Measurements from ENCODE around the gene WNT5A. TPM values are rescaled to one million over a fixed set of nuclear protein-coding genes. Genes with fewer than 3 reads are reported as not detected.

Gene WNT5A
- polyA plus RNA-seq, 2 of the 4 experiments (the other 2 are of a cell fraction): 0.10 to 1.1 TPM

- ATAC-seq: no peak
- Histone ChIP-seq H3K4me3 (no peak overlapping the region), H3K4me1 (no peaks in the 10 kb centered on the region), H3K4me2 (no peak overlapping the region), H3K9me3 (no peaks in the 10 kb centered on the region), H3K27ac (no peak overlapping the region)
- ChIA-PET CTCF (no interaction called here), POLR2A (no interaction called here)
- no peak for DNase-seq (ENCODE audit: low read depth in 1 of 2, low spot score in 1 of 2)
- no peak for TF ChIP-seq NR3C1 (IDR thresholded peaks at IDR 0.05)
- no peak for TF ChIP-seq HMGXB4 (CRISPR knock-in tag; IDR thresholded peaks at IDR 0.05; ENCODE audit: borderline replicate concordance)
- TF ChIP-seq REST (IDR thresholded peaks at IDR 0.05): no peak
- TF ChIP-seq EP300 (IDR thresholded peaks at IDR 0.05): no peak
- TF ChIP-seq NFE2L2 (conservative IDR thresholded peaks at IDR 0.05; ENCODE audit: low read length): no peak
- TF ChIP-seq CHD2 (IDR thresholded peaks at IDR 0.05; ENCODE audit: low read length, partially characterized antibody): no peak
- TF ChIP-seq CBX8 (IDR thresholded peaks at IDR 0.05): no peak
- no peak for TF ChIP-seq RNF2 (IDR thresholded peaks at IDR 0.05; ENCODE audit: borderline replicate concordance, low read depth)
- TF ChIP-seq CHD4 (IDR thresholded peaks at IDR 0.05; ENCODE audit: borderline replicate concordance): no peak
- TF ChIP-seq RARB (CRISPR knock-in tag; IDR thresholded peaks at IDR 0.05): no peak
- TF ChIP-seq RFX5 (IDR thresholded peaks at IDR 0.05): no peak
- TF ChIP-seq HEYL (CRISPR knock-in tag; IDR thresholded peaks at IDR 0.05): no peak
- no peak for TF ChIP-seq KDM5A (IDR thresholded peaks at IDR 0.05)
- TF ChIP-seq BCL3 (IDR thresholded peaks at IDR 0.05): no peak
- no peak for TF ChIP-seq FOXS1 (CRISPR knock-in tag; IDR thresholded peaks at IDR 0.05)
- no peak for TF ChIP-seq HES2 (IDR thresholded peaks at IDR 0.05)
- no peak for TF ChIP-seq HOXA7 (CRISPR knock-in tag; IDR thresholded peaks at IDR 0.05)
- TF ChIP-seq ZSCAN20 (CRISPR knock-in tag; IDR thresholded peaks at IDR 0.05): no peak
- no peak for TF ChIP-seq ZNF302 (CRISPR knock-in tag; IDR thresholded peaks at IDR 0.05)
- no peak for TF ChIP-seq HOXB13 (CRISPR knock-in tag; IDR thresholded peaks at IDR 0.05; ENCODE audit: low read depth)
- WGBS (ENCODE audit: missing lambda C conversion rate): 19% methylated on average over 6 of the region's 8 CpGs
- no peak for FAIRE-seq
Measured at GRCh38 chr3:55471522-55472280, 15.4 kb downstream of the WNT5A start.

- POLR2A ChIA-PET: no interaction called here
- DNase-seq (ENCODE audit: low read depth in 1 of 2, low spot score in 1 of 2) (no peak), ATAC-seq (no peak), FAIRE-seq (no peak)
- CTCF ChIA-PET: no interaction called here
- 58% methylated on average over 4 of the region's 4 CpGs for WGBS (ENCODE audit: missing lambda C conversion rate)
- H3K4me1 ChIP-seq: no peaks in the 10 kb centered on the region
- no peaks in the 10 kb centered on the region for H3K9me3 ChIP-seq
- no peak overlapping the region for H3K4me2 ChIP-seq
- TF ChIP-seq RFX5 (IDR thresholded peaks at IDR 0.05) (no peak), HDAC2 (IDR thresholded peaks at IDR 0.05) (no peak), BCL3 (IDR thresholded peaks at IDR 0.05) (no peak), HOXB5 (CRISPR knock-in tag; IDR thresholded peaks at IDR 0.05) (no peak), TP53 (CRISPR knock-in tag; IDR thresholded peaks at IDR 0.05) (no peak), ESRRA (IDR thresholded peaks at IDR 0.05; ENCODE audit: borderline replicate concordance, low read length) (no peak), REST (IDR thresholded peaks at IDR 0.05) (no peak), RARB (CRISPR knock-in tag; IDR thresholded peaks at IDR 0.05) (no peak), SMC3 (IDR thresholded peaks at IDR 0.05) (no peak)
- H3K4me3 ChIP-seq: no peak overlapping the region
- H3K27ac ChIP-seq: no peak overlapping the region
Measured at GRCh38 chr3:55471084-55471483, 16.0 kb downstream of the WNT5A start.
